Bronchial epithelial cell (primary cell): Measurements from ENCODE around the gene PAQR8. TPM values are rescaled to one million over a fixed set of nuclear protein-coding genes. Genes with fewer than 3 reads are reported as not detected.

ENCODE experiments used
- DNase-seq: peaks from one replicate; pipeline ENCODE4 v3.0.0-alpha.2; 2010; ENCODE audit warnings: low read depth
- FAIRE-seq: peaks from 2 replicates; lab custom pipeline; 2011; peaks lifted over from hg19 to GRCh38; lab: Jason Lieb, UNC
- H3K27me3 ChIP-seq: 2 replicates; pipeline ENCODE4 v1.5.1; 2011; ENCODE audit warnings: low read length; ENCODE audit not compliant: control insufficient read depth, insufficient read depth
- H3K36me3 ChIP-seq: 2 replicates; pipeline ENCODE4 v1.5.1; 2011; ENCODE audit warnings: low read length; ENCODE audit not compliant: control insufficient read depth, insufficient read depth
- H3K4me3 ChIP-seq: 2 replicates; pipeline ENCODE4 v1.5.1; 2011; ENCODE audit warnings: mild to moderate bottlenecking, low read depth, low read length, control low read depth
- CTCF ChIP-seq: IDR thresholded peaks from 2 replicates; pipeline ENCODE4 v1.5.1; 2011; ENCODE audit warnings: mild to moderate bottlenecking, moderate library complexity, low read length, control low read depth, inconsistent platforms; ENCODE audit not compliant: insufficient read depth, severe bottlenecking
- total RNA-seq: library from RNA; depleted of rRNA; stranded (reverse); fragments of >200 nt; gene quantifications from 2 replicates; pipeline ENCODE4 v1.2.1, GENCODE V29; 2014

Gene PAQR8
- total RNA-seq, 1 donor from 2014 or later = 1.3 TPM

DNA sequence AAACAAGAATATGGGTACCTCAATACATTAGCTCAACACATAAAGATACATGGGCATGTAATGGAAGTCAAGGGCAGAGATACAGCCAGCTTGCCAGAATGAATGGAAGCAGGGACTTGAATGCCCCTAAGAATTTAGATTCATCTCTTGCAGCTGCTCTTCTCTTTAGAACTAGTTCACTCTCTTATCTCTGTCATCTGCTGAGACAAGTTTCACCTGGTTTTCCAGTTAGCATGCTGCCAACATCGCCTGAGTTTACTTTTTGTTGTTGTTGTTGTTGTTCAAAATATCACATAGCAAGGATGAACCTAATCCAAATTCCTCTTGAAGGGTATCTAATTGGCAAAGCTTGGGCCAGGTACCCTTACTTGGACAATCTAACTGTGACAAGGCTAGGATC, 14.1 kb upstream of the PAQR8 start:
- H3K4me3 ChIP-seq = no peak overlapping the region
- no peak for TF ChIP-seq CTCF
- FAIRE-seq = no peak
- H3K36me3 ChIP-seq = no peaks in the 10 kb centered on the region
- DNase-seq = no peak
- no peaks in the 10 kb centered on the region for H3K27me3 ChIP-seq

GRCh38 chr6:52351879-52352238, 10.1 kb upstream of the PAQR8 start:
- no peak overlapping the region for H3K4me3 ChIP-seq
- no peaks in the 10 kb centered on the region for H3K36me3 ChIP-seq
- H3K27me3 ChIP-seq = no peaks in the 10 kb centered on the region
- DNase-seq (no peak), FAIRE-seq (no peak)
- no peak for TF ChIP-seq CTCF

GRCh38 chr6:52352239-52353018, 9.5 kb upstream of the PAQR8 start:
- DNase-seq = peak; percentile 99
- no peaks in the 10 kb centered on the region for H3K36me3 ChIP-seq
- H3K4me3 ChIP-seq = no peak overlapping the region
- no peaks in the 10 kb centered on the region for H3K27me3 ChIP-seq
- FAIRE-seq = peak; percentile 80
- no peak for TF ChIP-seq CTCF

GRCh38 chr6:52356017-52356416, 5.9 kb upstream of the PAQR8 start:
- no peaks in the 10 kb centered on the region for H3K36me3 ChIP-seq
- no peak for TF ChIP-seq CTCF
- no peak for DNase-seq
- no peaks in the 10 kb centered on the region for H3K27me3 ChIP-seq
- H3K4me3 ChIP-seq = no peak overlapping the region
- FAIRE-seq = no peak

- no peak for FAIRE-seq
- H3K36me3 ChIP-seq = no peaks in the 10 kb centered on the region
- H3K27me3 ChIP-seq = no peaks in the 10 kb centered on the region
- DNase-seq = no peak
- TF ChIP-seq CTCF = no peak
- no peak overlapping the region for H3K4me3 ChIP-seq
Measured at GRCh38 chr6:52359403-52359802, 2.5 kb upstream of the PAQR8 start.

- DNase-seq = no peak
- FAIRE-seq = no peak
- Histone ChIP-seq H3K27me3 (no peaks in the 10 kb centered on the region), H3K4me3 (no peak overlapping the region), H3K36me3 (no peaks in the 10 kb centered on the region)
- no peak for TF ChIP-seq CTCF
Measured at GRCh38 chr6:52360028-52360427, 1.9 kb upstream of the PAQR8 start.
